Kidney (tissue), 14 donors: ENCODE results near the gene CBLIF. TPM values are rescaled to one million over a fixed set of nuclear protein-coding genes. Genes with fewer than 3 reads are reported as not detected.
A peak's percentile ranks its signal among the peaks of the same experiment; 100 is the strongest.

Experiments used
- DNase-seq, 5 donors: peaks; one replicate each; pipeline ENCODE4 v3.0.0-alpha.2; 2013 to 2020
- FAIRE-seq: peaks from 2 replicates; lab custom pipeline; 2012; peaks lifted over from hg19 to GRCh38; lab: Jason Lieb, UNC
- H3K27ac ChIP-seq, 2 donors: one replicate each; pipeline ENCODE4 v1.7.0; 2013; ENCODE audit warnings: low read depth in 2 of 2, low read length in 2 of 2, inconsistent platforms in 1 of 2
- H3K27me3 ChIP-seq: one replicate; pipeline ENCODE4 v1.7.1; 2013; ENCODE audit warnings: low read length, inconsistent platforms; ENCODE audit not compliant: control insufficient read depth, insufficient read depth
- H3K36me3 ChIP-seq, 3 donors: one replicate each; pipeline versions ENCODE4 v1.7.0 to v1.7.1; 2013; ENCODE audit warnings: low read length in 3 of 3, control low read depth in 1 of 3, inconsistent platforms in 1 of 3; ENCODE audit not compliant: insufficient read depth in 3 of 3, control insufficient read depth in 2 of 3
- H3K4me1 ChIP-seq, 3 donors: one replicate each; pipeline versions ENCODE4 v1.7.0 to v1.7.1; 2013; ENCODE audit warnings: low read length in 3 of 3, inconsistent platforms in 1 of 3, low read depth in 1 of 3; ENCODE audit not compliant: control insufficient read depth in 2 of 3, insufficient read depth in 2 of 3
- H3K4me3 ChIP-seq, 3 donors: one replicate each; pipeline versions ENCODE4 v1.7.0 to v1.8.1; 2013; ENCODE audit warnings: low read length in 3 of 3, control low read depth in 1 of 3, inconsistent platforms in 1 of 3
- H3K9ac ChIP-seq, 3 donors: one replicate each; pipeline versions ENCODE4 v1.7.0 to v1.7.1; 2013; ENCODE audit warnings: low read length in 3 of 3, control low read depth in 1 of 3, inconsistent platforms in 1 of 3
- H3K9me3 ChIP-seq, 3 donors: one replicate each; pipeline versions ENCODE4 v1.7.0 to v1.7.1; 2013; ENCODE audit warnings: low read length in 3 of 3, control low read depth in 1 of 3, inconsistent platforms in 1 of 3; ENCODE audit not compliant: control insufficient read depth in 2 of 3, insufficient read depth in 1 of 3
- CTCF ChIP-seq: IDR thresholded peaks from 3 replicates; pipeline ENCODE4 v1.5.1; 2012; ENCODE audit warnings: mild to moderate bottlenecking, moderate library complexity, borderline replicate concordance; ENCODE audit not compliant: insufficient read depth; ENCODE audit errors: extremely low read depth
- intact Hi-C: fragments of 100-400 bp; cut with DNase I; formaldehyde crosslinking; loops from one replicate; pipeline ENCODE4 v1.11.1; 2022
- polyA plus RNA-seq: library from polyadenylated mRNA; stranded (reverse); fragments of 350-450 nt; fragmentation: Illumina TruSeq; extraction: RNeasy Lipid Tissue Mini Kit (QIAGEN cat#74804); gene quantifications from one replicate; pipeline ENCODE4 v1.2.3, GENCODE V29; 2014; ENCODE audit warnings: low read depth, low replicate concordance; ENCODE audit not compliant: insufficient read depth
- total RNA-seq: library from RNA; stranded (reverse); fragmentation: NEBNext Ultra II Directional; extraction: Animal tissue kit (Norgen Biotek cat#: 25700); gene quantifications from one replicate; pipeline ENCODE4 v1.2.1, GENCODE V29; 2021
- donor health status: control.
- donor health status: control.
- donor health status: control.
- donor health status: control.
- donor health status: control.
- donor health status: DM: yes; HTN: yes; CAD: no.
- donor health status: Normal renal cell carcinoma (clear cell type).

CBLIF gene
- total and polyA plus RNA-seq, 2 donors from 2014 or later: not detected

- DNase-seq (no peak), FAIRE-seq (no peak)
- Histone ChIP-seq H3K27ac (peak overlapping the region; percentile 61 to 79), H3K4me1 (peaks cover 0 to 9% (median 0%) of the 10 kb centered on the region in 3 donors), H3K27me3 (no peaks in the 10 kb centered on the region), H3K36me3 (peaks cover 0 to 10% (median 10%) of the 10 kb centered on the region in 3 donors), H3K9me3 (no peaks in the 10 kb centered on the region), H3K9ac (peak overlapping the region in 2 of 3 donors; percentile 12 to 95), H3K4me3 (peak overlapping the region; percentile 91 to 97 (median 94))
- intact Hi-C loops: no loop called here
- no peak for TF ChIP-seq CTCF
Observed at GRCh38 chr11:59810911-59811259, 34.4 kb downstream of the CBLIF start.

GRCh38 chr11:59810189-59810910 lies 34.9 kb downstream of the CBLIF start, which contains the start of gene MRPL16:
Gene MRPL16 (minus strand): TSS chr11:59810778. CDS start chr11:59810658, 120 bp downstream.
- H3K36me3 ChIP-seq: peaks cover 0 to 15% (median 12%) of the 10 kb centered on the region in 3 donors
- DNase-seq (peak; percentile 94 to 96 (median 96)), FAIRE-seq (no peak)
- H3K9ac ChIP-seq: peak within 1 kb of the TSS; percentile 92 to 95 (median 93)
- H3K4me3 ChIP-seq: peak within 1 kb of the TSS; percentile 91 to 97 (median 94)
- H3K27ac ChIP-seq: peak within 1 kb of the TSS; percentile 61 to 79
- H3K27me3 ChIP-seq: no peaks in the 10 kb centered on the region
- H3K9me3 ChIP-seq: no peaks in the 10 kb centered on the region
- peaks cover 0 to 9% (median 0%) of the 10 kb centered on the region in 3 donors for H3K4me1 ChIP-seq
- TF ChIP-seq CTCF: peak; percentile 26
- intact Hi-C loops: no loop called here

- Histone ChIP-seq H3K4me1 (peaks cover 0 to 9% (median 0%) of the 10 kb centered on the region in 3 donors), H3K27ac (no peak overlapping the region), H3K9ac (no peak overlapping the region), H3K9me3 (no peaks in the 10 kb centered on the region), H3K27me3 (no peaks in the 10 kb centered on the region), H3K4me3 (no peak overlapping the region), H3K36me3 (peaks cover 0 to 34% (median 15%) of the 10 kb centered on the region in 3 donors)
- intact Hi-C loops: no loop called here
- DNase-seq (no peak), FAIRE-seq (no peak)
- no peak for TF ChIP-seq CTCF
Observed at GRCh38 chr11:59807047-59807610, 38.2 kb downstream of the CBLIF start.
